ENCODE results near the gene SMIM14.
"Not testable (repeated sequence)": the region's sequence is repeated elsewhere in the genome, so short reads cannot be mapped to it uniquely, and the experiment has no call there.

The SMIM14 gene

DNA sequence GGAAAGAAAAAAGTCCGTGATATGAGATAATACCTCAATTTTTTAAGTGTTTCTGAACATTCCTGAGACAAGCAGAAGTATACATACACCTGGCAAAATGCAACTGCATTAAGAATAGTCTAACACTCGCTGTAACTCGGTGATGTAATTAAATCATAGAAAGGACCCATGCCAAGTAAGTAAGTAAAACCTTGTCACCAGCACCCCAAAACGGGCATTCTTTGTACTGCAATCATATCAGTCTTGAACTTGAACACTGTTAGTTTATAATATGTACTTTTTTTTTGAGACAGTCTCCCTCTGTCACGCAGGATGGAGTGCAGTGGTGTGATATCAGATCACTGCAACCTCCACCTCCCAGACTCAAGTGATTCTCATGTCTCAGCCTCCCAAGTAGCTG is 47.4 kb downstream of the SMIM14 start:
- DNase-seq = no peak

DNA sequence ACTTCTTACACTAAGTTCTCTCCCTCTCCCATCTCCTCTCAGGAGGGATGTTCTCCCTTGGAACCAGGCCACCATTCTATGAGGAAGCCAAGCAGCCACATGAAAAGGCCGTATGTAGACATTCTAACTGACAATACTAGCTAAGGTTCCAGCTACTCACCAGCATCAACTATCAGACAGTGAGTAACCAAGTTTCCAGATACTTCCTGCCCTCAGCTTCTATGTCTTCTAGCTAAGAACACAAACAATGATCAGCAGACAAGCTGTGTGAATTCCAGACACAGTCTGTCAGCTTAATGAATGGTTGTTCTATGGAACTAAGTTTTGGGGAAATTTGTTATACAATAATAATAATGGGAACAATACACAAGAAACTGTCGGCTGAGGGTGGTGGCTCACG is 50.8 kb downstream of the SMIM14 start:
- DNase-seq = no peak

DNA sequence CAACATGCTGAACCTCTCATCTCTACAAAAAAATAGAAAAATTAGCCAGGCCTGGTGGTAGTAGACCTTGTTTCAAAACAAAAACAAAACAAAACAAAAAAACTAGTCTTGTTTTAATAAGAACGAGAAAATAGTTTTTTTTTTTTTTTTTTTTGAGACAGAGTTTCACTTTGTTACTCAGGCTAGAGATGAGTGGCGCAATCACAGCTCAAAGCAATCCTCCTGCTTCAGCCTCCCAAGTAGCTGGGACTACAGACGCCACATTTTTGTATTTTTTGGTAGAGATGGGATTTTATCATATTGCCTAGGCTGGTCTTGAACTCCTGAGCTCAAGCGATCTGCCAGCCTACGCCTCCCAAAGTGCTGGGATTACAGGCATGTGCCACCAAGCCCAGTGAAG is 63.7 kb downstream of the SMIM14 start:
- DNase-seq = no peak

DNA sequence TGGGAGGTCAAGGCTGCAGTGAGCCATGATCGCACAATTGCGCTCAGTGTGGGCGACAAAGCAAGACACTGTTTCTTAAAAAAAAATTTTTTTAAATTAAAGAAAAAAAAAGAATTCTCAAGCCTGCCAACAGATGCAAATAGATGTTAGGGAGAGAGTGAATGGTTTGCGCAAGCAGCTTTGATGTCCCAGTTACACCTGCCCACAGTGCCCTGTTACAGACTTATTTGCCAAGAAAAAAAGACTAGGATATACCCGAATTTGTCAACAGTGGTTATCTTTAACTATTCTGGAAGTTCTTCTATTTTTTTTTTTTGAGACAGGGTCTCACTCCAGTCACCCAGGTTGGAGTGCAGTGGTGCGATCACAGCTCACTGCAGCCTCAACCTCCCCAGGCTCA is 67.2 kb downstream of the SMIM14 start:
- DNase-seq = no peak

DNA sequence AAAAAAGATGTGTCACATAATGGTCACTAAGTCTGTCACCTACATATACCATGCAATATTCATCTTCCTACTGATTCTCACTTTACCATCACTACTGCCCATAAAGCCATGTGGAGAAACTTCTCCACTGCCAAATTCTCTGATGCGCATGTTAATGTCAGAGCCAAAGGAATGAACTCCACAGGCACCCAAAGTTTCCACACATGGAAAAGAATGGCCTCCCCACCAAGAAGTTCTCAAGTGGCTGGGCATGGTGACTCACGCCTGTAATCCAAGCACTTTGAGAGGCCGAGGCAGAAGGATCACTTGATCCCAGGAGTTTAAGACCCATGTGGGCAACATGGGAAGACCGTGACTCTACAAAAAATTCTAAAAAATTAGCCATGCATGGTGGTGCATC is 67.6 kb downstream of the SMIM14 start:
- DNase-seq = no peak

DNA sequence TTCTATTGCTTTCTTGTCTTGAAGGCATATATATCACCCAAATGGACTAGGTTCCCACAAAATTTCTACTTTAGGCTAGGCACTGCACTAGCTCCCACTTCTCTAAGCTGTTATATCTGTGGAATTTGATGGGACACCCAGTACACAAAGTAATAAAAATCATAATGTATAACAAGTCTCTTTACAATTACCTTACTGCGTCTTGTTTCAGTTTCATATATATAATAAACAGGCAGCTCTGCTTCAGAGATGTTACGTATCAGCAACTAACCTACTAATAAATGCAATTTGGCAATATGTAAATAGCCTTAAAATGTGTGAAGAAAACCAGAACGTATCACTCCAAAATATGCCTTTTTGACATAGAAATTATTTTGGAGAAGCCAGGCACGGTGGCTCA is 69.5 kb downstream of the SMIM14 start:
- DNase-seq = no peak

DNA sequence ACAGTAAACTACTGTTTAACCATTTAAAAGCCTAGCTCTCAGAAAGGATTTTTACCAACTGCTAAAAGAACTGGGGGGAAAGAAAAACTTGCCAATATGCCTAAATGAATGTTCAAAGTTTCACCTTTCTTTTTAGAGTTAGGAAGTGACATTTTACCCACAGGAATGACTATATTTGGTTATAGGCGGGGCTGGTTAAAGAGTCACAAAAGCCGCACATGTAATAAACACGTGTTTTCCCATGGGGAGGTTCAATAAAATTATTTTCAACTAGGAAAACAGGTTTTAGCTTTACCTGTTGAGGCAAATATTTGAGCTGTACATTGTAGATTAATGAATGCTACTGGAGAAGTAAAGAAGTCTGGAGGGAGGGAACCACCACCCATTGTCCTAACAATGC is 69.9 kb downstream of the SMIM14 start:
- DNase-seq = no peak

DNA sequence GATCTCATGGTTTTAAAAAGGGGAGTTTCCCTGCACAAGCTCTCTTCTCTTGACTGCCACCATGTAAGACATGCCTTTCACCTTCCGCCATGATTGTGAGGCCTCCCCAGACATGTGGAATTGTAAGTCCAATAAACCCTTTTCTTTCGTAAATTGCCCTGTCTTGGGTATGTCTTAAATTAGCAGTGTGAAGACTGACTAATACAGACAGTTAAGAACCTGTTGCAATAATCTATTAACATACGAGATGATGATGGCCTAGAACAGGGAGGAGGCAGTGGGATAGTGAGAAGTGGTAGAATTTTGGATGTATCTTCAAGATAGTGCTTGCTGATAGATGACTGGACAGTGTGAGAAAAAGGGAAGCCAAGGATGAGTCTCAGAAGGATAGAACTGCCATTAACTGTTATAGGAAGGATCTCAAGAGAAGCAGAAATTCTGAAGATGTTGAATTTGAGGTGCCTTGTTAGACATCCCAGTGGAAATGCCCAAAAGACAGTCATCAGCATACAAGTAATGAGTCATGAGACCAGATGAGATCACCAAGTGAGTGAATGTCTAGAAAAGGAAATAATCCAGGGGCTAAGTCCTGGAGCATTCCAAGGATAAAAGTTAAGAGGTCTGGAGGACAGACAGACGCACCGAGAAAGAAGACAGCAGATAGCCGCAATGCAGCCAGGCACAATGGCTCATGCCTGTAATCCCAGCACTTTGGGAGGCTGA is 72.6 kb downstream of the SMIM14 start:
- no peak for DNase-seq

DNA sequence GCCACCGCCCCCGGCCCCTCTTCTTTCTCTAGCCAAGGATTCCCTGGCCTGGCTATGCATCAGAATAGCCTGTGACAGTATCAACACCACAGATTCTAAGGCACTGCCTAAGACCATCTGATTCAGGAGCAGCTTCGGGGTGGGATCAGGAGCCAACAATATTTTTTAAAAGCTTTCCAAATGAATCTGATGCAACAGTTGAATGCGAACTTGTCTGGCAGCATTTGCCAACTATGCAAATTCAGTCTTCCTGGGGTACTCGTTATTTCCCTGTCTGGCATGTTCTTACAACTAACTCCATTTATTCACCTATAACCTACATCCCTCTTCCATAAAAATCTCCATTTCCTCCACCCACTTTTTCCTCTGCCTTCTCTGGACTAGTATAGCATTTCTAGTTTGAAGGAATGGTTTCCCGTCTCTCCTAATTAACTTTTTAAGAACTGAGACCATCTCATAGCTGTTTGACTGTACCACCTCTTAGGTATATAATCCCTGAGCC is 75.3 kb downstream of the SMIM14 start:
- no peak for DNase-seq

DNA sequence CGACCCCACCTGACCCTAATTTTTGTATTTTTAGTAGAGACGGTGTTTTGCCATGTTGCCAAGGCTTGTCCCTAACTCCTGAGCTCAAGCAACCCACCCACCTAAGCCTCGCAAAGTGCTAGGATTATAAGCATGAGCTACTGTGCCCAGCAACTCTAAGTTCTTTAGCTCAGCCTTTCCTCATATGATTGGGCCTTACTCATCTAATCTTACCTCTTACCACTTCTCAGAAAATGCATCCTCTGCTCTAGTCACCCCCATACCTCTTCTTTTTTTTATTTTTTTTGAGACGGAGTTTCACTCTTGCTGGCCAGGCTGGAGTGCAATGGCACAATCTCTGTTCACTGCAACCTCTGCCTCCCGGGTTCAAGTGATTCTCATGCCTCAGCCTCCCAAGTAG is 75.9 kb downstream of the SMIM14 start:
- no peak for DNase-seq

DNA sequence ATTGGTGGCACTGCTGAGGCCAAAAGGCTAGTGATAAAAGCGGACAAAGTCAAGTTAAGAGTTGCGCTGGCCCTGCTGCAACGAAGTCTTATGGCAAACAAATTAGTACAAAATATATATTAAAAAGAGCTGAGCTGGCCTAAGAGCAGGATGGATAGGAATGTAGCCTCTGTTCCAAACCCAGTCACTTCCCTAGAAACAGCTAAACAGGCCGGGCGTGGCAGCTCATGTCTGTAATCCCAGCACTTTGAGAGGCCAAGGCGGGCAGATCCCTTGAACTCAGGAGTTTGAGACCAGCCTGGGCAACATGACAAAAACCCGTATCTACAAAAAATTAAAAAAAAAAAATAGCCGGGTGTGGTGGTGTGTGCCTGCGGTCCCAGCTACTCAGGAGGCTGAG is 79.0 kb downstream of the SMIM14 start:
- no peak for DNase-seq

DNA sequence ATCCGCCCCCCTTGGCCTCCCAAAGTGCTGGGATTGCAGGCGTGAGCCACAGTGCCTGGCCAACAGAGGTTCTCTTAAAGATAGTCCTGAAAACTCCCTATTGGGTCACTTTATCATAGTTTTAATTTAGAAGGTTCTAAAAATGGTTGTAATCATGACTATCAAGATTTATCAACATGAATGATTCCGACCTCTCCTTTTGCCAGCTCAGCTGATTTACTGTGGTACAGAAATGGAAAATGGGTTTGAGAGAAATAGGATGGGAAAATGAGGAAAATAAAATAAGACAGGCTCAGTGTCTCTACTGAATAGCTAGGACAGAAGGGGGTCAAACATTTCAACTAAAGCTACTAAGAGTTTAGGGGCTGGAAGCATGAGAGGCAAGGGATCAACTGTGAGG is 83.2 kb downstream of the SMIM14 start:
- DNase-seq = no peak

DNA sequence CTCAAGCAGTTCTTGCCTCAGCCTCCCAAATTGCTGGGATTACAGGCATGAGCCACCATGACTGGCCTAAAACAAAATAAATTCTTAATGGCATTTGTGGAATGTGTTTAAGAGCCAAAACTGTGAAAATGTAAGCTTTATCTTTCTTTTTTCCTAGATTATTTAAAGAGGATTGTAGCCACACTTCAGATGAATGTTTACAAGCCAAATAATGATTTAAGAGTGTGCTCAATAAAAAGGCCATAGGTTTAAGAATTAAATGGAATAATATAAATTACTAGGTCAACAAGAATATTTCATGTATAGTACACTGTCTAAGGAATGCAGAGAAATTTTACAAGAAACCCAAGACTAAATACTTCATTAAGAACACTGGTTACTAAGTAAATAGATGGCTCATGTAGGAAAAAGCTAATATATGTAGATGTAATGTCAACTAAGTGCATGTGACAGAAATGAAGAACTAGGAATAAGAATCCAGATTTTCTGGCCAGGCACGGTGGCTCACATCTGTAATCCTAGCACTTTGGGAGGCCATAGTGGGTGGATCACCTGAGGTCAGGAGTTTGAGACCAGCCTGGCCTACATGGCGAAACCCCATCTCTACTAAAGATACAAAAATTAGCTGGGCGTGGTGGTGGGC is 90.1 kb downstream of the SMIM14 start:
- no peak for DNase-seq

DNA sequence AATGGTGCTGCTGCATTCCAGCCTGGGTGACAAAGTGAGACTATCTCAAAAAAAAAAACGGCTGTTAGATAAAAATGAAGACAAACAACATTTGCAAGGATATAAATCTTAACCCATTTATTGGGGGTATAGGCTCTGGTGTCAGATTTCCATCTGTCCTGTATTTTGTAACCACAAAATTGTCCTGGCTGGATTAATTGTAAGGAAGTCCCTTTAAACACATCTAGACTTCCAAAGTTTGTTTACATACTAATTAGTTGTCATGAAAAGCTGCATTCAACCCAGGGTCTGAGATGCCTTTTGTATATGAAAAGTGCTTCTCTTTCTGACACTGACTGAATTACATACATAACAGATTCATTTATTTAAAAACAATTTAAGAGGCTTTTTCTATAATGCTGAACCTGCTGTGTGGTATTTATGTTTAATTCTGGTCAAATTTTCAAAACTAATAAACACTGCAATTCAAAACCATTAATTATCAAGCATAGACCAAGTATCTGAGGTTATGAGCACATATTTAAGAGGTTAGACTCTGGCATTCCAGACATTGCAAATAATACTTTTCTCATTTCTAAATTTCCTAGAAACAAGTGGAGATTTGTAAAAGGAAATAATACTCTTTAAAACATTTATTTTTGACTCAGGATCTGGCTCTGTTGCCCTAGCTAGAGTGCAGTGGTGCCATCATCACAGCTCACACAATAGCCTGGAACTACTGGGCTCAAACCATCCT is 93.9 kb downstream of the SMIM14 start:
- DNase-seq = no peak

DNA sequence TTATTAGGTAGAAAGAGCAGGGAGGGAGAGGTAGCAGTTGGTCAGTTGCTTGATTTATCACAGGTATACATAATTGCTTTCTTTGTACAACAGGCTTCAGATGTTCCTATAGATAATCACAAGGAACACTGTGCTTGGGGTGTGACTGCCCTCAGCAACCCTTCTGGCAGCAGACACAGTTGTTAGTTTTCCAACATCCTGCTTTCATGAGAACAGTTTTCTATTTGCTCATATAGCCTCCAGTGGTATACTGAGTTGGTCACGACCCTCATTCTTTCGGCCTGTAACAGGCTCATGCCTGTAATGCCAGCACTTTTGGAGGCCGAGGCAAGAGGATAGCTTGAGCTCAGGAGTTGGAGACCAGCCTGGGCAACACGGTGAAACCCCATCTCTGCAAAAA is 94.6 kb downstream of the SMIM14 start:
- DNase-seq = not testable (repeated sequence)

DNA sequence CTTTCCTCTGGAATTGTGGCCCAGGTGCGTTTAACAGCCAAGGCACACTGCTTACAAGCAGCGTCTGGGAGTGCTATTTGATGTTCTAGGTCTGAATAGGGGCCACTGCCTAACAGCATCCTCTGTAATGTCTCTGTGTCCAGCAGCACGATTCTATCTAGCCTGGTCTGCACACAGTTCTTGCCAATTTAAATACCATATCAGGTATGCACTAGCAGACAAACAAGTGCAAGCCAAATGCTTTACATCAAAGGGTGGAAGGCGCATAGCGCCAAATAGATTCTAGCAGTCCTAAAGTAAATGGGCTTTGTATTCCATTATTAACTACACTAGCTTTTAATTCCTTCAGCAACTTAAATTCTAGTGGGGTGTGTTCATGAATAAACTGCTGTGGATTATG is 95.6 kb downstream of the SMIM14 start:
- no peak for DNase-seq

DNA sequence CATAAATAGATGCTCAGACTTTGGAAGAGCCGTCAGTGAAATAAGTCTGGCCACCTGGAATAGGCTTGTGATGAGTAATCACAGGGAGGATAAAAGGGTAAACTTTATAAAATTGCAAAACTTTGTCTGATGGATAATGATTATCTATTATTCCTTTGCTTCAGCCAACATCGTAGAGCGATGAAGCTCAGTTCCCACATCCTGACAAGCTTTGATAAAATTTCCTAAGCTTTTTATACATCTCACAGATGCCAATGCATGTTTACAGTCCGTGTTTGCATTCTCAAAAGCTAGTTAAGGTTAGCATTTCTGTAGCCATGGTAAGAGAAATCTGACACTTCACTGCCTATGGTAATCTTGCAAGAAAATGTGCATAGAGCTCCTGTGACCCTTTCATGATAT is 96.1 kb downstream of the SMIM14 start:
- DNase-seq = no peak

DNA sequence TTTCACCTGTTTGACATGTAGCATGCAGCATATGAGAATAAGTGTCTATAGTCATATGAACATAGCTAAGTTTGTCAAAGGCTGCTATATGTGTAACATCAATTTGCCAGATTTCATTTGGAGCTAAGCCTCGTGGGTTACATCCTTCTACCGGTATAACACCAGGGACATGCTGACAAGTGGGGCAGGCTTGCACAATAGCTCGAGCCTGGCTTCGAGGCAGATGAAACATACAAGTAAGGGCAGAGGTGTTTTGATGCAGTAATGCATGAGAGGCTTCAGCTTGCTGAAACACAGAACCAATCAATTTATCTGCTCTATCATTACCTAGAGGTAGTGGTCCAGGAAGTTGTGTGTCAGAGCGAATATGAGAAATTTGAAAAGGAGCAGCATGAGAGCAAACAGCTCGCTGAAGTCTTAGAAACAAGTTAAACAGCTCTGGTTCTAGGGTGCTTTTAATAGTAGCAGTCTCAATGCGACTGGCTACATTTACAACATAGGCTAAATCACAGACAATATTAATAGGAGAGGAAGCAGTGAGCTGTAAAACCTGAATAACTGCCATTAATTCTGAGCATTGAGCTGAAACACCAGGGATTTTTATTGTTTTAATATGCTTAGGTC is 96.6 kb downstream of the SMIM14 start:
- no peak for DNase-seq

DNA sequence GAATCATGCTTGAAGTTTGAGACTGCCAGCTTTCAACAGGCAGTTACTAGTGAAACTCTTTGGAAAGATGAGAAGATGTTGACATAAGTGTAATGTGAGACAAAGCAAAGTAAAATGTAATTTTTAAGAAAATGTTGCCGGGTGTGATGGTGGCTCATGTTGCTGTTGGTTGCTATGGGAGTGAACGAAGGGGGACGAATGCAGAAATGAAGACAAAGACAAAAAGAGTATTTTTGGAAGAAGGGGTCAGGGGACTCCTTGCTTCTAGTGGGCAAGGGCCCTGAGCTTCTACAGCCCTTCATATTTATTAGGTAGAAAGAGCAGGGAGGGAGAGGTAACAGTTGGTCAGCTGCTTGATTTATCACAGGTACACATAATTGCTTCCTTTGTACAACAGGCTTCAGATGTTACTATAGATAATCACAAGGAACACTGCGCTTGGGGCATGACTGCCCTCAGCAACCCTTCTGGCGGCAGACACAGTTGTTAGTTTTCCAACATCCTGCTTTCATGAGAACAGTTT is 99.5 kb downstream of the SMIM14 start:
- no peak for DNase-seq

DNA sequence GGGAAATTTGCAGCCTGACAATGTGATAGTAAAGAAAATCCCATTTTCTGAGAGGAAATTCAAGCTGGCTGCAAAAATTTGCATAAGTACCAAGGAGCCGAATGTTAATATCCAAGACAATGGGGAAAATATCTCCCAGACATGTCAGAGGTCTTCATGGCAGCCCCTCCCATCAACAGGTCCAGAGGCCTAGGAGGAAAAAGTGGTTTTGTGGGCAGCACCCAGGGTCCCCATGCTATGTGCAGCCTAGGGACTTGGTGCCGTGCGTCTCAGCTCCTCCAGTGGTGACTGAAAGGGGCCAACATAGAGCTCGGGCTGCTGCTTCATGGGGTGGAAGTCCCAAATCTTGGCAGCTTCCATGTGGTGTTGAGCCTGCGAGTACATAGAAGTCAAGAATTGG is 105.1 kb downstream of the SMIM14 start:
- DNase-seq = no peak

DNA sequence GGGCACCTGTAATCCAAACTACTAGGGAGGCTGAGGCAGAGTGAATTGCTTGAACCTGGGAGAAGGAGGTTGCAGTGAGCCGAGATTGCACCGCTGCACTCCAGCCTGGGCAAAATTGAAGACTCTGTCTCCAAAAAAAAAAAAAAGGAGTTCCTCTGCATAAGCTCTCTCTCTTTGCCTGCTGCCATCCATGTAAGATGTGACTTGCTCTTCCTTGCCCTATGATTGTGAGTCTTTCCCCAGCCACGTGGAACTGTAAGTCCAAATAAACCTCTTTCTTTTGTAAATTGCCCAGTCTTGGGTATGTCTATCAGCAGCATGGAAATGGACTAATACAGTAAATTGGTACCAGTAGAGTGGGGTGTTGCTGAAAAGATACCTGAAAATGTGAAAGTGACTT is 106.4 kb downstream of the SMIM14 start:
- not testable (repeated sequence) for DNase-seq

DNA sequence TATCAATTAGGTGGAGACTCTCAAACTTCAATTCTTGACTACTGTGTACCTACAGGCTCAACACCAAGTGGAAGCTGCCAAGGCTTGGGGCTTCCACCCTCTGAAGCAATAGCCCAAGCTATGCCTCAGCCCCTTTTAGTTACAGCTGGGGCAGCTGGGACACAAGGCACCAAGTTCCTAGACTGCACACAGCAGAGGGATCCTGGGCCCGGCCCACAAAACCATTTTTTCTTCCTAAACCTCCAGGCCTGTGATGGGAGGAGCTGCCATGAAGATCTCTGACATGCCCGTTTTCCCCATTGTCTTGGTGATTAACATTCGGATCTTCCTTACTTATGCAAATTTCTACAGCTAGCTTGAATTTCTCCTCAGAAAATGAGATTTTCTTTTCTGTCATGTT is 108.0 kb downstream of the SMIM14 start:
- DNase-seq = no peak

DNA sequence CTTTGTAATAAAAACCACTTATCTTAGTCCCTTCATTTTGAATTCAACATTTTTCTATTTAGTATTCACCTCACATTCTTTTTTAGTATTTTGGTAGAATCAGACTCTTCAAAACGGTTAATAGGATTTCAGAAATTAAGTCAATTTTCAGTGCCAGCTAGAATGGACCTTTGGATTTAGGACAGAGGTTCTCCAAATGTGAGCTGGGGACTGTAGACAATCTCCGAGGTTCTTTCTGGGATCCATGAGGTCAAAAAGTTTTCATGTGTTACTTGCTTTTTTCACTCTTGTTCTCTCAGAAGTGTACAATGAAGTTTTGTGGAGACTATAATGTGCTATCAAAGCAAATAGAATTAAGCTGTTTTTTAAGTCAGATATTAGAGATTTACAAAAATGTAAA is 109.1 kb downstream of the SMIM14 start:
- DNase-seq = no peak
